T-helper 22 cell (primary cell): ENCODE results near the gene TMEM215.
"Not testable (repeated sequence)": the region's sequence is repeated elsewhere in the genome, so short reads cannot be mapped to it uniquely, and the experiment has no call there.

Experiments used
- DNase-seq: peaks from one replicate; pipeline ENCODE4 v3.0.0-alpha.2; 2020; ENCODE audit warnings: low read depth

The TMEM215 gene, protein sequence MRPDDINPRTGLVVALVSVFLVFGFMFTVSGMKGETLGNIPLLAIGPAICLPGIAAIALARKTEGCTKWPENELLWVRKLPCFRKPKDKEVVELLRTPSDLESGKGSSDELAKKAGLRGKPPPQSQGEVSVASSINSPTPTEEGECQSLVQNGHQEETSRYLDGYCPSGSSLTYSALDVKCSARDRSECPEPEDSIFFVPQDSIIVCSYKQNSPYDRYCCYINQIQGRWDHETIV

DNA sequence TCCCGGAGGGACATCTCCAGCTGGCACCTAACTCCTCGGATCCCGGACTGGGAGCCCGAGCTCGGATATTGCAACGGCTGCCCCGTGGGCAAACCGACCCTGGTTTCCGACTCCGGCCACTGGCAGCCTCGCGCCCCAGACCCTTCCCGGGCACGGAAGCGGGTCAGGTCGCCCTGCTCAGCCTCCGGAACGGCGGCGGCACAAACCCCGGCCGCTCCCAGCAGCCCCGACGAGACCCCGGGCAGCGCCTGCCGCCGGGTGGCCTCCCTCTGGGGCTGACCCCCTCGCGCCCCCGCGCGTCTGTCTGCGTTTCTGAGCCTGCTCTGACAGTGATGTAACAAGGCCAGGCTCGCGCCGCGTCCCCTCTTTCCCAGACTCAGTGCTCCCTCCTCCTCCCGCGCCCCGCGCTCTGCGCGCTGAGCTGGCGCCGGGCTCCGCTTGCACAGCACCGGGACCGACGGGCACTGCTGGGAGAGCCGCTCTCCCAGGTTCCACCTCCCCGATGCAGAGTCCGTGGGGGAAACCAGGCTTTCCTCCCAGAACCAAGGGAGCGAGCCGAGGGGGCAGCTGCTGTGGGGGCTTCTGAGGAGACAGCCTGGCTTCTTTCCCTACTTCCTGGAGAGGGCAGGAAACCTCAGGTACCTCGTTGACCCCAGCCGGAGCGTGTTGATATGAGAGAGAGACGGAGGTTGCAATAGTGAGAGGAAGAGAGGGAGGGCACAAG lies at the start of gene TMEM215:
TSS of gene TMEM215 (plus strand) at position 373 of the 724 bp plus-strand sequence. CDS start 644 bp downstream, outside the sequence.
- no peak for DNase-seq

- no peak for DNase-seq
Measured at GRCh38 chr9:32735476-32735875, 47.9 kb upstream of the TMEM215 start.

DNA sequence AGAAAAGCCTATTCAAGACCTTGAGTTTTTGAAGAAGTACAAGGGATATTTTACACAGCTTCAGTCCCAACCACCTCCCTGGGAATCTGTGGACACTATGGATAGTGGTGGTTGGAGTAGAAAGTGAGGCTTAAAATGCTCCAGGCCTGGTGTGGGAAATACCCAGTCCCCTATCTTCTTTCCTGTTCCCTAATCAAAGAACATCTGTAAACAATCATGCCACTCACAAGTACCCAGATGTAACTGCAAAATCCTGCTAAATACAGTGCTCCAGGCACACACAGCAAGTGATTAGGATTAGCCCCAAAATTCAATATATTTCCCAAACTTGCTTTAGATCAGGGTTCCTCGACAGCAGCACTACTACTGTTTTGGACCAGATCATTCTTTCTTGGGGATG lies 46.0 kb upstream of the TMEM215 start:
- no peak for DNase-seq

- DNase-seq: no peak
Measured at GRCh38 chr9:32738501-32739172, 44.7 kb upstream of the TMEM215 start.

GRCh38 chr9:32741706-32742105 lies 41.6 kb upstream of the TMEM215 start:
- no peak for DNase-seq

DNA sequence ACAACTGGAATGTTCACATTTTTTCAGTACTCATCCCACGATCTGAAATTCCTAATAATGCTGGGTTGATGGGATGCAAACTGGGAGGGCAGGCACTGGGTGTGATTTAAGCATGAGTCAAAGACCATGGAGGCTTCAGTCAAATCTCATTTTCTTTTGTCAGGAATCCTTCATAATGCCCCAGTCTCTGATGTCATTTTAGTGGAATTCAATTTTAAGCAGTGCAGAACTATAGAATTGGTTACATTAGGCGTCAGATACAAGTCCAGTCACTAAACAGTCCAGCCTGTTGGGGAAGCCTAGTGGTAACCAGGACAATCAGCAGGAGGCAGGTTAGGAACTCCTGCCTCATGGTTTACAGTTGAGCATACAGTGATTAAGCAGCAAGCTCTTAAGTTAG lies 41.0 kb upstream of the TMEM215 start:
- DNase-seq: no peak

- no peak for DNase-seq
Measured at GRCh38 chr9:32748013-32748412, 35.3 kb upstream of the TMEM215 start.

DNA sequence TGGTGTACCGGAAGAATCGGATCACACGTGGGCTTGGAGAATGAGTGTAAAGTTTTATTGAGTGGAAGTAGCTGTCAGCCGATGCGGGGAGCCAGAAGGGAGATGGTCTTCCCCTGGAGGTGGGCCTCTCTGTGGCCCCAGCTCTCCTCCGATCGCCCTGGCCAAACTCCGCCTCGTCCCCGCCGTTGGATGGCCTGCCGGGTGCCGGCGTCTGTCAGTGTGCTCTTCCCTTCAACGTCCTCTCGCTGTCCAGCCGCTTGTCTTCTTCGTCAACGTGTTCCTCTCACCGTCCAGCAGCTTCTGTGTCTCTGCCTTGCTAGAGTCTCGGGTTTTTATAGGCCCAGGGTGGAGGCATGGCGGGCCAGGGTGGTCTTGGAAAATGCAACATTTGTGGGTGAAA lies 27.6 kb upstream of the TMEM215 start:
- DNase-seq: no peak

- DNase-seq: no peak
Measured at GRCh38 chr9:32764139-32764538, 19.2 kb upstream of the TMEM215 start.

GRCh38 chr9:32775283-32775682 lies 8.1 kb upstream of the TMEM215 start:
- no peak for DNase-seq

- DNase-seq: no peak
Measured at GRCh38 chr9:32776201-32776600, 7.1 kb upstream of the TMEM215 start.

- DNase-seq: no peak
Measured at GRCh38 chr9:32782476-32783167, 718 bp upstream of the TMEM215 start.

GRCh38 chr9:32787816-32788215 lies 4.5 kb downstream of the TMEM215 start:
- DNase-seq: no peak

- DNase-seq: not testable (repeated sequence)
Measured at GRCh38 chr9:32796015-32796414, 12.7 kb downstream of the TMEM215 start.

DNA sequence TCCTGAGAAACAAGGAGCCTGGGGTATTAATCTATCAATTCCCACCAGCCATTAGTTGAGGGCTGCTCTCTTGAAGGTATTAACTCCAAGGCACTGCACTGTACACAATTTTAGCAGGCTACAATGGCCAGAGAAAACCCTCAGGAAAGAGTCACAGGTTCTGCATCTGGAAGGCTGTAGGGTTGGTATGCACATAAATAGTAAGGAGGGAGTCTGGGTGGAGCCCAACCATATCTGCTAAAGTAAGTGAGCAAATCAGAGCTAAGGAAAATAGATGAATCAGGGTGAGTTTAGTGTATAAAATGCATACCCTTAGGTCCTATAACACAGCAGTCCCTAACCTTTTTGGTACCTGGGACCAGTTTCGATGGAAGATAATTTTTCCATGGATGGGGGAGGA lies 18.2 kb downstream of the TMEM215 start:
- DNase-seq: no peak

DNA sequence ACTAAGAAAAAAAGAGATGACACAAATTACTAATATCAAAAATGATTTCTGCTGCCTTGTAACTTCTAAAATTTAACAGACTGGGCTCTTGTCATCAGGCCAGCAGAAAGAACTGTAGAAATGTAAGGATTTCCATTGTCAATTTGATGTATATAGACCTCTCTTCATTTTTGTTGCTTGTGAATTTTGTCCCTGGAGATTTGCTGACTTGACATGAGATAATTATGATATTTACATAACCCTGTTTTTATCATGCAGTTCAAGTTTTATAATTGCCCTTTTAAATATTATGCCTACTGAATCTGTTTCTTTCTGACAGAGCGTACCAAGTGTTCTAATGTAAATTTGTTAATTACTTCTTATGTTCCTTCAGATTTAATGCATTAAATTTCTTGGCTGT lies 23.9 kb downstream of the TMEM215 start:
- DNase-seq: no peak

DNA sequence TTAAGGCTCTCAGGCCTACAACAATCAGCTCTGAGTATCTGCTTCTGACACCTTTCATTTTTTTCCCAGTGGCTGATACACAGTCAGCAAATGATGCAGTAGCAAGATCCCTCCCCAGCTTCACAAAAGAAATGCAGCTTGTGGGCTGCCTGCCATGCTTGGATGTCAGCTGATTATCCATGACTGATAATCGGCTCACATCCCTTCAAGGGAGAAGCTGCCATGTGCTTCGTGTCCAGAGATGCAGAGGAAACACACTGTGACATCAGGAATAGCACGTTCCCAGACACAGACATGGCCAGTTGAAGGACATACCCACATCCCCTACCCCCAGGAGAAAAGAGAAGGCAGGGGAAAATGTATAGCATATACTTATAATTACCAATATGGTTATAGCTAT lies 27.9 kb downstream of the TMEM215 start:
- no peak for DNase-seq

DNA sequence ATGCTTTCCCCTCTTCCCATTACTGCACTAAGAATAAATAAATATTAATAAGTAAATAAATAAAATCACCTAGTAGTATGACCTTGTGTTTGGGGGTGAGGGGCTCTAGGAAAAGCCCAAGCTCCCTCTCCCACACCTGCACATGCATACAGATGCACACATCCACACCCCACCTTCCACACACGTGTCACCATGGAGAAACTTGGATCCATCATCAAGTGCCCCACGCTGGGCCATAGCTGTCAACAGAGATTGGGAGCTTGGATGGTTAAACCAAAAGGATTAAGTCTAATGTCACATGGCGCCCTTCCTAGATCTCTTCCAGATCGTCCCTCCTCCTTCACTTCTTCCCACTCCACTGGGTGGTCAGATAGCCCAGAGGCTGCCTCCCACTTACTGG lies 37.0 kb downstream of the TMEM215 start:
- no peak for DNase-seq

DNA sequence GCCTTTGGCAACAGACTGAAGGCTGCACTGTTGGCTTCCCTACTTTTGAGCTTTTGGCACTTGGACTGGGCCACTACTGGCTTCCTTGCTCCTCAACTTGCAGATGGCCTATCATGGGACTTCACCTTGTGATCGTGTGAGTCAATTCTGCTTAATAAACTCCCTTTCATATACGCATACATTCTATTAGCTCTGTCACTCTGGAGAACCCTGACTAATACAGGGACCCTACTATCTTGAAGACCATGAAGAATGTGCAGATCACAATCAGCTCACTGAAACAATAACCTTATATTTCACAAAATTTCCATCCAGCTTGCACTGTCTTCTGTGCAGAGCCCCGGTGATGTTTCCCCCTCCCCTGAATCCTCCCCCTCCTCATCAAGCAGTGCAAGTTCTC lies 39.8 kb downstream of the TMEM215 start:
- DNase-seq: no peak

DNA sequence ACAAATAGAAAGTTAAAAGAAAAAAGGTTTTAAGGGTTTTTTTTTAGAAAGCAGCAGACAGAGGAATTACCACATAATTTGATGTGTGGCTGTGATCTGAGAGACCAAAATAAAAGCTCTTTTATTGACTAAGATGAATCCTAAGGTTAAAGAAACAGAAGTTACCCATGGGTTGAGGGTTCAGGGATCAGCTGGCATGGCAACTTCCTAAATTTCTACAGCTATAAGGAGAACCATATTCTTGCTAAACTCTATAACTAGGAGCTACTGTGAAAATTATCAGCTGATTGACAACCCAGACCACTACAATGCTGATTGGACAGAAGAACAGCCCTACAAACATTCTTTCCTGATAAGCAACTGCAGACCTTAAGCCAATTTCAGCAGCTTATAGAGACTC lies 40.2 kb downstream of the TMEM215 start:
- DNase-seq: no peak

- no peak for DNase-seq
Measured at GRCh38 chr9:32825203-32825602, 41.9 kb downstream of the TMEM215 start.

GRCh38 chr9:32828861-32829260 lies 45.5 kb downstream of the TMEM215 start:
- DNase-seq: no peak

GRCh38 chr9:32832346-32832745 lies 49.0 kb downstream of the TMEM215 start:
- DNase-seq: no peak
